DND-41 (cell line): ENCODE data around the gene FN3KRP.
A peak's percentile ranks its signal among the peaks of the same experiment; 100 is the strongest.
"Not testable (repeated sequence)": the region's sequence is repeated elsewhere in the genome, so short reads cannot be mapped to it uniquely, and the experiment has no call there.

Experiments used
- ATAC-seq: fragments of 200-7000 bp; cut with Tn5 transposase; 3 replicates; pipeline ENCODE4 v1.9.1; 2021; ENCODE audit warnings: low read depth; ENCODE audit not compliant: insufficient read depth
- DNase-seq: peaks from one replicate; pipeline ENCODE4 v3.0.0-alpha.2; 2020
- H2AFZ ChIP-seq: 2 replicates; pipeline ENCODE4 v1.6.0; 2012; ENCODE audit warnings: low read depth, low read length
- H3K27ac ChIP-seq: 2 replicates; pipeline ENCODE4 v1.5.1; 2012; ENCODE audit warnings: low read length, inconsistent platforms
- H3K27me3 ChIP-seq: fragments of 200-600 bp; sonication (generic); 2 replicates; pipeline ENCODE4 v1.6.0; 2012; ENCODE audit warnings: low read length, mild to moderate bottlenecking, inconsistent platforms; ENCODE audit not compliant: insufficient read depth, poor library complexity
- H3K36me3 ChIP-seq: 2 replicates; pipeline ENCODE4 v1.5.1; 2012; ENCODE audit warnings: low read length, inconsistent platforms; ENCODE audit not compliant: insufficient read depth
- H3K4me1 ChIP-seq: 2 replicates; pipeline ENCODE4 v1.5.1; 2012; ENCODE audit warnings: mild to moderate bottlenecking, low read length; ENCODE audit not compliant: insufficient read depth
- H3K4me2 ChIP-seq: 2 replicates; pipeline ENCODE4 v1.6.0; 2012; ENCODE audit warnings: mild to moderate bottlenecking, moderate library complexity, low read length, inconsistent platforms; ENCODE audit not compliant: insufficient read depth
- H3K4me3 ChIP-seq, 2 experiments: fragments of 200-600 bp in 1 of 2; shearing (Covaris generic) in 1 of 2; 2 replicates each; pipeline ENCODE4 v1.5.1; 2012 to 2016; ENCODE audit warnings: inconsistent platforms in 2 of 2, low read length in 2 of 2, mild to moderate bottlenecking in 2 of 2, low read depth in 1 of 2, moderate library complexity in 1 of 2
- H3K79me2 ChIP-seq: 2 replicates; pipeline ENCODE4 v1.6.0; 2012; ENCODE audit warnings: low read length, inconsistent platforms; ENCODE audit not compliant: insufficient read depth
- H3K9ac ChIP-seq: 2 replicates; pipeline ENCODE4 v1.6.0; 2012; ENCODE audit warnings: low read depth, mild to moderate bottlenecking, inconsistent platforms, low read length, moderate library complexity
- H3K9me3 ChIP-seq: 2 replicates; pipeline ENCODE4 v1.5.1; 2012; ENCODE audit warnings: low read length, moderate library complexity, mild to moderate bottlenecking, inconsistent platforms; ENCODE audit not compliant: insufficient read depth, severe bottlenecking
- H4K20me1 ChIP-seq: 2 replicates; pipeline ENCODE4 v1.6.0; 2012; ENCODE audit warnings: low read length; ENCODE audit not compliant: insufficient read depth
- CTCF ChIP-seq: IDR thresholded peaks from 2 replicates; pipeline ENCODE4 v1.5.1; 2012; ENCODE audit warnings: borderline replicate concordance, low read length, moderate library complexity, mild to moderate bottlenecking; ENCODE audit not compliant: poor library complexity, severe bottlenecking; ENCODE audit errors: extremely low read depth
- EZH2 ChIP-seq: IDR thresholded peaks from 3 replicates; pipeline ENCODE4 v1.6.1; 2012; ENCODE audit warnings: borderline replicate concordance, low read depth, mild to moderate bottlenecking, moderate library complexity, low read length, inconsistent platforms; ENCODE audit not compliant: severe bottlenecking

FN3KRP gene

GRCh38 chr17:82767041-82767754 lies 50.7 kb downstream of the FN3KRP start:
- TF ChIP-seq CTCF (peak; percentile 62), EZH2 (no peak)
- no peak overlapping the region for H3K4me3 ChIP-seq
- DNase-seq = peak; percentile 38

GRCh38 chr17:82769041-82769440 lies 52.5 kb downstream of the FN3KRP start:
- Histone ChIP-seq H3K9ac (no peak overlapping the region), H3K4me1 (no peaks in the 10 kb centered on the region), H3K36me3 (peaks cover 84% of the 10 kb centered on the region), H3K27me3 (no peaks in the 10 kb centered on the region), H3K9me3 (no peaks in the 10 kb centered on the region), H3K79me2 (peaks cover 7% of the 10 kb centered on the region; the same call in 1 of the 2 replicates), H3K4me2 (no peak overlapping the region), H3K4me3 (no peak overlapping the region), H2AFZ (no peak overlapping the region), H4K20me1 (no peaks in the 10 kb centered on the region; the same call in 1 of the 2 replicates), H3K27ac (no peak overlapping the region)
- ATAC-seq (no peak), DNase-seq (no peak)
- TF ChIP-seq CTCF = no peak
- no peak for TF ChIP-seq EZH2

More at GRCh38 chr17:82767041-82767754, 50.7 kb downstream of the FN3KRP start:
- no peaks in the 10 kb centered on the region for H3K27me3 ChIP-seq
- H3K27ac ChIP-seq = no peak overlapping the region
- H4K20me1 ChIP-seq = no peaks in the 10 kb centered on the region; the same call in 1 of the 2 replicates
- H3K36me3 ChIP-seq = peaks cover 87% of the 10 kb centered on the region
- H3K4me1 ChIP-seq = no peaks in the 10 kb centered on the region
- 0 out of 3 replicates have a peak, but pooled peaks have one; percentile 40 for ATAC-seq
- H3K79me2 ChIP-seq = peaks cover 13% of the 10 kb centered on the region; the same call in 1 of the 2 replicates
- H2AFZ ChIP-seq = no peak overlapping the region
- no peaks in the 10 kb centered on the region for H3K9me3 ChIP-seq
- no peak overlapping the region for H3K4me2 ChIP-seq
- no peak overlapping the region for H3K9ac ChIP-seq

GRCh38 chr17:82772026-82772425 lies 55.5 kb downstream of the FN3KRP start:
- Histone ChIP-seq H3K4me3 (no peak overlapping the region), H3K4me1 (peaks cover 7% of the 10 kb centered on the region; the same call in 1 of the 2 replicates), H3K9me3 (no peaks in the 10 kb centered on the region), H4K20me1 (peaks cover 9% of the 10 kb centered on the region; the same call in 1 of the 2 replicates), H3K9ac (no peak overlapping the region), H2AFZ (no peak overlapping the region), H3K79me2 (peaks cover 7% of the 10 kb centered on the region; the same call in 1 of the 2 replicates), H3K36me3 (peaks cover 81% of the 10 kb centered on the region), H3K27ac (no peak overlapping the region), H3K4me2 (no peak overlapping the region), H3K27me3 (no peaks in the 10 kb centered on the region)
- ATAC-seq (peak; percentile 52; the same call in 2 of the 3 replicates), DNase-seq (no peak)
- TF ChIP-seq CTCF (no peak), EZH2 (no peak)

- not testable (repeated sequence) for ATAC-seq
These were observed 58.0 kb downstream of the FN3KRP start for GRCh38 chr17:82774456-82774855.

More at GRCh38 chr17:82774456-82774855, 58.0 kb downstream of the FN3KRP start:
- H3K9ac ChIP-seq, H3K27ac ChIP-seq, H3K4me2 ChIP-seq, H3K9me3 ChIP-seq, H2AFZ ChIP-seq, H3K27me3 ChIP-seq, H3K4me1 ChIP-seq, H3K79me2 ChIP-seq, H4K20me1 ChIP-seq, H3K4me3 ChIP-seq, DNase-seq: not testable (repeated sequence)
- peaks cover 60% of the 10 kb centered on the region for H3K36me3 ChIP-seq
